ENCODE data around the gene NEK7. TPM values are rescaled to one million over a fixed set of nuclear protein-coding genes. Genes with fewer than 3 reads are reported as not detected.

The NEK7 gene
- total and polyA plus RNA-seq, 9 donors, result 29.0 to 49.6 (median 35.2) TPM

GRCh38 chr1:198135366-198135765 lies 21.4 kb upstream of the NEK7 start:
- Histone ChIP-seq H3K4me1 (ENCODE audit: control insufficient read depth, insufficient read depth, low read length) (no peaks in the 10 kb centered on the region), H3K9me3 (replicated peaks; ENCODE audit: control insufficient read depth, low read depth, low read length) (peaks cover 2% of the 10 kb centered on the region), H3K27ac (ENCODE audit: low read length) (no peak overlapping the region), H3K4me3 (ENCODE audit: low read length) (no peak overlapping the region), H3K27me3 (ENCODE audit: control insufficient read depth, insufficient read depth, low read length) (no peaks in the 10 kb centered on the region), H3K36me3 (ENCODE audit: control insufficient read depth, insufficient read depth, low read length) (no peaks in the 10 kb centered on the region)
- DNase-seq, result no peak
- 20% methylated on average over 1 of the region's 1 CpG for WGBS (ENCODE audit: insufficient coverage)

GRCh38 chr1:198141668-198142351 lies 15.0 kb upstream of the NEK7 start:
- H3K9me3 ChIP-seq (replicated peaks; ENCODE audit: control insufficient read depth, low read depth, low read length), result peaks cover 2% of the 10 kb centered on the region
- WGBS (ENCODE audit: insufficient coverage), result no CpG with 5 or more reads among the region's 2 CpGs

GRCh38 chr1:198143797-198144196 lies 13.0 kb upstream of the NEK7 start:
- no peaks in the 10 kb centered on the region for H3K36me3 ChIP-seq (ENCODE audit: control insufficient read depth, insufficient read depth, low read length)
- no peak overlapping the region for H3K4me3 ChIP-seq (ENCODE audit: low read length)
- H3K4me1 ChIP-seq (ENCODE audit: control insufficient read depth, insufficient read depth, low read length), result no peaks in the 10 kb centered on the region
- WGBS (ENCODE audit: insufficient coverage), result 67% methylated on average over 2 of the region's 3 CpGs
- no peak overlapping the region for H3K27ac ChIP-seq (ENCODE audit: low read length)
- no peak for DNase-seq
- peaks cover under 1% of the 10 kb centered on the region for H3K9me3 ChIP-seq (replicated peaks; ENCODE audit: control insufficient read depth, low read depth, low read length)
- no peaks in the 10 kb centered on the region for H3K27me3 ChIP-seq (ENCODE audit: control insufficient read depth, insufficient read depth, low read length)

More at GRCh38 chr1:198141668-198142351, 15.0 kb upstream of the NEK7 start:
- DNase-seq, result no peak
- Histone ChIP-seq H3K36me3 (ENCODE audit: control insufficient read depth, insufficient read depth, low read length) (no peaks in the 10 kb centered on the region), H3K27ac (ENCODE audit: low read length) (no peak overlapping the region), H3K27me3 (ENCODE audit: control insufficient read depth, insufficient read depth, low read length) (no peaks in the 10 kb centered on the region), H3K4me3 (ENCODE audit: low read length) (no peak overlapping the region), H3K4me1 (ENCODE audit: control insufficient read depth, insufficient read depth, low read length) (no peaks in the 10 kb centered on the region)

- DNase-seq, result no peak
- Histone ChIP-seq H3K4me1 (ENCODE audit: control insufficient read depth, insufficient read depth, low read length) (no peaks in the 10 kb centered on the region), H3K4me3 (ENCODE audit: low read length) (no peak overlapping the region), H3K27ac (ENCODE audit: low read length) (no peak overlapping the region), H3K27me3 (ENCODE audit: control insufficient read depth, insufficient read depth, low read length) (no peaks in the 10 kb centered on the region), H3K36me3 (ENCODE audit: control insufficient read depth, insufficient read depth, low read length) (no peaks in the 10 kb centered on the region), H3K9me3 (replicated peaks; ENCODE audit: control insufficient read depth, low read depth, low read length) (no peaks in the 10 kb centered on the region)
- WGBS (ENCODE audit: insufficient coverage), result no CpG with 5 or more reads among the region's 2 CpGs
Measured at GRCh38 chr1:198147216-198147615, 9.6 kb upstream of the NEK7 start.

GRCh38 chr1:198150369-198150768 lies 6.4 kb upstream of the NEK7 start:
- Histone ChIP-seq H3K4me1 (ENCODE audit: control insufficient read depth, insufficient read depth, low read length) (peaks cover 3% of the 10 kb centered on the region), H3K27me3 (ENCODE audit: control insufficient read depth, insufficient read depth, low read length) (no peaks in the 10 kb centered on the region), H3K27ac (ENCODE audit: low read length) (no peak overlapping the region), H3K9me3 (replicated peaks; ENCODE audit: control insufficient read depth, low read depth, low read length) (no peaks in the 10 kb centered on the region), H3K4me3 (ENCODE audit: low read length) (no peak overlapping the region), H3K36me3 (ENCODE audit: control insufficient read depth, insufficient read depth, low read length) (no peaks in the 10 kb centered on the region)
- WGBS (ENCODE audit: insufficient coverage), result no CpG with 5 or more reads among the region's 1 CpG
- no peak for DNase-seq

- WGBS (ENCODE audit: insufficient coverage), result no CpG with 5 or more reads among the region's 2 CpGs
- no peak for DNase-seq
- H3K36me3 ChIP-seq (ENCODE audit: control insufficient read depth, insufficient read depth, low read length), result no peaks in the 10 kb centered on the region
- H3K9me3 ChIP-seq (replicated peaks; ENCODE audit: control insufficient read depth, low read depth, low read length), result no peaks in the 10 kb centered on the region
- H3K27ac ChIP-seq (ENCODE audit: low read length), result no peak overlapping the region
- H3K4me3 ChIP-seq (ENCODE audit: low read length), result no peak overlapping the region
- peaks cover 3% of the 10 kb centered on the region for H3K4me1 ChIP-seq (ENCODE audit: control insufficient read depth, insufficient read depth, low read length)
- no peaks in the 10 kb centered on the region for H3K27me3 ChIP-seq (ENCODE audit: control insufficient read depth, insufficient read depth, low read length)
Measured at GRCh38 chr1:198151688-198152087, 5.1 kb upstream of the NEK7 start.

- peak; percentile 91 for DNase-seq
- peaks cover 6% of the 10 kb centered on the region for H3K4me1 ChIP-seq (ENCODE audit: control insufficient read depth, insufficient read depth, low read length)
- H3K27ac ChIP-seq (ENCODE audit: low read length), result peak overlapping the region; percentile 35
- no peaks in the 10 kb centered on the region for H3K9me3 ChIP-seq (replicated peaks; ENCODE audit: control insufficient read depth, low read depth, low read length)
- H3K27me3 ChIP-seq (ENCODE audit: control insufficient read depth, insufficient read depth, low read length), result no peaks in the 10 kb centered on the region
- H3K36me3 ChIP-seq (ENCODE audit: control insufficient read depth, insufficient read depth, low read length), result no peaks in the 10 kb centered on the region
- H3K4me3 ChIP-seq (ENCODE audit: low read length), result no peak overlapping the region
Measured at GRCh38 chr1:198153103-198153502, 3.7 kb upstream of the NEK7 start.

GRCh38 chr1:198153804-198154203 lies 3.0 kb upstream of the NEK7 start:
- H3K27ac ChIP-seq (ENCODE audit: low read length), result no peak overlapping the region
- H3K4me1 ChIP-seq (ENCODE audit: control insufficient read depth, insufficient read depth, low read length), result peaks cover 11% of the 10 kb centered on the region
- WGBS (ENCODE audit: insufficient coverage), result no CpG with 5 or more reads among the region's 1 CpG
- H3K36me3 ChIP-seq (ENCODE audit: control insufficient read depth, insufficient read depth, low read length), result no peaks in the 10 kb centered on the region
- peak; percentile 84 for DNase-seq
- H3K27me3 ChIP-seq (ENCODE audit: control insufficient read depth, insufficient read depth, low read length), result no peaks in the 10 kb centered on the region
- H3K9me3 ChIP-seq (replicated peaks; ENCODE audit: control insufficient read depth, low read depth, low read length), result no peaks in the 10 kb centered on the region
- H3K4me3 ChIP-seq (ENCODE audit: low read length), result no peak overlapping the region

- H3K27ac ChIP-seq (ENCODE audit: low read length), result no peak overlapping the region
- no peaks in the 10 kb centered on the region for H3K36me3 ChIP-seq (ENCODE audit: control insufficient read depth, insufficient read depth, low read length)
- peaks cover 11% of the 10 kb centered on the region for H3K4me1 ChIP-seq (ENCODE audit: control insufficient read depth, insufficient read depth, low read length)
- no peak for DNase-seq
- H3K27me3 ChIP-seq (ENCODE audit: control insufficient read depth, insufficient read depth, low read length), result no peaks in the 10 kb centered on the region
- H3K9me3 ChIP-seq (replicated peaks; ENCODE audit: control insufficient read depth, low read depth, low read length), result no peaks in the 10 kb centered on the region
- no peak overlapping the region for H3K4me3 ChIP-seq (ENCODE audit: low read length)
- WGBS (ENCODE audit: insufficient coverage), result 67% methylated on average over 1 of the region's 5 CpGs
Measured at GRCh38 chr1:198155253-198155652, 1.5 kb upstream of the NEK7 start.

GRCh38 chr1:198156111-198156744 lies 570 bp upstream of the NEK7 start:
- H3K27ac ChIP-seq (ENCODE audit: low read length), result peak overlapping the region; percentile 98
- no peaks in the 10 kb centered on the region for H3K9me3 ChIP-seq (replicated peaks; ENCODE audit: control insufficient read depth, low read depth, low read length)
- WGBS (ENCODE audit: insufficient coverage), result 4% methylated on average over 5 of the region's 13 CpGs
- no peaks in the 10 kb centered on the region for H3K27me3 ChIP-seq (ENCODE audit: control insufficient read depth, insufficient read depth, low read length)
- peaks cover 11% of the 10 kb centered on the region for H3K4me1 ChIP-seq (ENCODE audit: control insufficient read depth, insufficient read depth, low read length)
- peak overlapping the region; percentile 79 for H3K4me3 ChIP-seq (ENCODE audit: low read length)
- peak; percentile 77 for DNase-seq
- H3K36me3 ChIP-seq (ENCODE audit: control insufficient read depth, insufficient read depth, low read length), result no peaks in the 10 kb centered on the region

Measured in muscle of leg (tissue), 11 donors.